AG09309 (cell line): ENCODE results near the gene PIK3CD.
"Not testable (repeated sequence)": the region's sequence is repeated elsewhere in the genome, so short reads cannot be mapped to it uniquely, and the experiment has no call there.

Experiments used
- DNase-seq: peaks from one replicate; pipeline ENCODE4 v3.0.0-alpha.2; 2010; ENCODE audit warnings: low read depth
- H3K4me3 ChIP-seq: 2 replicates; pipeline ENCODE4 v1.5.1; 2011; ENCODE audit warnings: mild to moderate bottlenecking, low read depth, low read length, moderate library complexity; ENCODE audit not compliant: control insufficient read depth
- CTCF ChIP-seq: IDR thresholded peaks from 2 replicates; pipeline ENCODE4 v1.5.1; 2011; ENCODE audit warnings: mild to moderate bottlenecking, low read depth, low read length, inconsistent platforms; ENCODE audit not compliant: insufficient read depth, control insufficient read depth; ENCODE audit errors: missing control alignments

The PIK3CD gene

DNA sequence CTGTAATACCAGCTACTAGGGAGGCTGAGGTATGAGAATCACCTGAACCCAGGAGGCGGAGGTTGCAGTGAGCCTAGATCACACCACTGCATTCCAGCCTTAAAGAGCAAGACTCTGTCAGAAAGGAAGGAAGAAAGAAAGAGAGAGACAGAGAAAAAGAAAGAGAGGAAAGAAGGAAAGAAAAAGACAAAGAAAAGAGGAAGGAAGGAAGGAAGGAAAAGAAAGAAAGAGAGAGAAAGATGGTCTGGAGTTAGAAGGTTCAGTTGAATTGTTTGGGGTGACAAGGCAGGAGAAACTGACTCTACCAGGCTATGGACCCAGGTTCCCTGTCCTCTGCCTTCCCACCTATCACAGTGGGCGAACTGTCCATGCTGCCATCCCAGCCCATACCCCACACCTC lies 27.4 kb upstream of the PIK3CD start:
- no peak for TF ChIP-seq CTCF
- no peak for DNase-seq
- no peak overlapping the region for H3K4me3 ChIP-seq

GRCh38 chr1:9625030-9625429 lies 26.5 kb upstream of the PIK3CD start:
- not testable (repeated sequence) for H3K4me3 ChIP-seq, DNase-seq

GRCh38 chr1:9626201-9626608 lies 25.3 kb upstream of the PIK3CD start:
- no peak for TF ChIP-seq CTCF
- no peak overlapping the region for H3K4me3 ChIP-seq
- DNase-seq: no peak

DNA sequence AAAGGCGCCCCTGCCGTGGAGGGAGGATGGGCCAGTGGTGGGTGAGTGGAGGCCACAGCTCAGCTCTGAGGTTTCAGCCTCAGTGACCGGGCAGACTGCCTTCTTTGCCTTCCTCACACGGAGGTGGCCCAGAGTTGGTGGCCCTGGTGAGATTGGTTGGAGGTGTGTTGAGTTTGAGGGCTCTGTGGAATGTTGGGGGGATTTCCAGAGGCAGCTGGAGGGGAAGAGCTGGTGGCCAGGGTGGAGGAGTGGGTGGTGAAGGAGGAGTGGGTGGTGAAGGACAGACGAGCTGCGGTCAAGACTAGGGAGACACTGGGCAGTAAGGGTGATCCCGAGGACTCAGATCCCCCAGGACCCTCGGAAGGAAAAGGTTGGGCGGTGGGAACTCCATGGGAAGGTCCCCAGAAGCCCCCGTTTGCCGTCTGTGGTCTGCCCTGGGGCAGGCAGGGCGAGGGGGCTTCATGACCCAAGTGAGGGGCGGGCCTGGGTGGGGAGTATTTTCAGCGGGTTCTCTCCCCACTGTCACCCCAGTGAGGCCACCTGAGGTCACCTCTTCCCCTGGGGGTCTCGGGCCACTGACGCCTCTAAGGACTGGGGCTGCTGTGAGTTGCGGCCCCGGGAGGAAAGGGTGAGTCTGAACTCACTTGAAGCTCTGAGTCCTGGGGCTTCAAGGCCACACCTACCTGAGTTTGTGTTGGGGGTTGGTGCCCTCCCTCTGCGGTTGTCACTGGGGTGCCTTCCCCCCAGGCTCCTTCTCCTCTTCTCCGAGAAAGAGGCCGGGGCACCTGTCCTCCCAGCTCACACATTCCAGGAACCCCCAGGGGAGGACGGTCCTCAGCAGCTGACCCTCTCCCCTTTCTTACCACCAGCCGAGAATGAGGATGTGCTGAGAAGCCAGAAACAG lies 22.7 kb upstream of the PIK3CD start:
- no peak overlapping the region for H3K4me3 ChIP-seq
- DNase-seq: no peak
- TF ChIP-seq CTCF: no peak

DNA sequence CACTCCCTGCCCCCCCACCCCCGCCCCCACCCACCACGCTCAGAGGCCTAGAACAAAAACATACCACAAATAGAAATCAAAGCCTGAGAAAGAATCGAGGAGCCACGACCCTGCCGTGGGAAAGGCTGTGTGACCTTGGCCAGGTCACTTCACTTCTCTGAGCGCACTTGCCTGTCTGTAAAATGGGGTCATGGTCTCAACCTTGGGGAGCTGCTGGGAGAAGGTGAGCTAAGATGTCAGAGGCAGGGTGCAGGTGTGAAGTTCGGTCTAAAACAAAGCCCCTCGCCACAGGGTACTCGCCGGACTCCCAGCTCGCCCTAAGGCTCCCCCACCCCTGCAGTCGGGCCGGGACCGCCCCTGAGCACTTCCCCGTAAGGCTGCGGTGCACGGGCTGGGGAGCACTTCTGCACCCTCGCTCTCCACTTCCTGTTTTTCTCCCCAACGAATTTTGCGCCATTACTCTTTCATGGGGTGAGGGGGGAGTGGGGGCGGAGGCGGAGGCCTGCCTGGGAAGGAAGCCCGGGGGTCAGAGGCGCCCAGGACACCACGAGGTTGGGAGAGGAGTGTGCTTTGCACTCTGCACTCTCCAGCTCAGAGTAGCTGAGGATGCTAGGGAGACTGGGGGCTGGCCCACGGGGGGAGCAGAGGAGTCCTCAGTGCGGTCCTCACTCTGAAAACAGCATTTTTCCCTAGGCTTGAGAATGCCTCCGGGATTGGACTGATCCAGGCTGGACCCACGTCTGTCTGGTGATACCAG lies 21.9 kb upstream of the PIK3CD start:
- TF ChIP-seq CTCF: no peak
- H3K4me3 ChIP-seq: no peak overlapping the region
- DNase-seq: no peak

- TF ChIP-seq CTCF: no peak
- no peak for DNase-seq
- H3K4me3 ChIP-seq: no peak overlapping the region
These were observed 21.0 kb upstream of the PIK3CD start for GRCh38 chr1:9630331-9631111.

DNA sequence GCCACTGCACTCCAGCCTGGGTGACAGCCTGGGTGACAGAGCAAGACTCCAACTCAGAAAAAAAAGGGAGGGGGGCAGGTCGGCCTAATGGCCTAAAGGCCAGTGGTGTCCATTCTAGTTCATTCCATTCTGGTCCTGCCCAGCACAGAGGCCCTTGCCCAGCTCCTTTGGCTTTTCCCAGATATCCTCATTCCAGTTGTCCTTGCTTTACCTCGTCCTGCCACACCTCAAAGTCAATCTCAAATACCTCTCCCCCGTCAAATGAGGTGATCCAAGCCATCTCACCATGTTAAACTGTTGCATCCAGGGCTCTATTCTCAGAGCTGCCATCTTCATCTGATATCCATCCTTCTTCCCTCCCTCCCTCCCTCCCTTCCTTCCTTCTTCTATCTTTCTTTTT lies 19.9 kb upstream of the PIK3CD start:
- no peak for DNase-seq
- H3K4me3 ChIP-seq: no peak overlapping the region
- no peak for TF ChIP-seq CTCF
